Measurements from ENCODE around the gene TMEM86B.
"Not testable (repeated sequence)": the region's sequence is repeated elsewhere in the genome, so short reads cannot be mapped to it uniquely, and the experiment has no call there.

Gene TMEM86B

GRCh38 chr19:55225415-55225958 lies 3.1 kb downstream of the TMEM86B start:
- H3K27ac ChIP-seq = no peak overlapping the region
- no peak overlapping the region for H3K4me3 ChIP-seq

- not testable (repeated sequence) for H3K4me3 ChIP-seq, H3K27ac ChIP-seq
Measured at GRCh38 chr19:55224679-55225414, 3.7 kb downstream of the TMEM86B start.

- no peak overlapping the region for H3K4me3 ChIP-seq
- no peak overlapping the region for H3K27ac ChIP-seq
Measured at GRCh38 chr19:55224038-55224665, 4.4 kb downstream of the TMEM86B start.

DNA sequence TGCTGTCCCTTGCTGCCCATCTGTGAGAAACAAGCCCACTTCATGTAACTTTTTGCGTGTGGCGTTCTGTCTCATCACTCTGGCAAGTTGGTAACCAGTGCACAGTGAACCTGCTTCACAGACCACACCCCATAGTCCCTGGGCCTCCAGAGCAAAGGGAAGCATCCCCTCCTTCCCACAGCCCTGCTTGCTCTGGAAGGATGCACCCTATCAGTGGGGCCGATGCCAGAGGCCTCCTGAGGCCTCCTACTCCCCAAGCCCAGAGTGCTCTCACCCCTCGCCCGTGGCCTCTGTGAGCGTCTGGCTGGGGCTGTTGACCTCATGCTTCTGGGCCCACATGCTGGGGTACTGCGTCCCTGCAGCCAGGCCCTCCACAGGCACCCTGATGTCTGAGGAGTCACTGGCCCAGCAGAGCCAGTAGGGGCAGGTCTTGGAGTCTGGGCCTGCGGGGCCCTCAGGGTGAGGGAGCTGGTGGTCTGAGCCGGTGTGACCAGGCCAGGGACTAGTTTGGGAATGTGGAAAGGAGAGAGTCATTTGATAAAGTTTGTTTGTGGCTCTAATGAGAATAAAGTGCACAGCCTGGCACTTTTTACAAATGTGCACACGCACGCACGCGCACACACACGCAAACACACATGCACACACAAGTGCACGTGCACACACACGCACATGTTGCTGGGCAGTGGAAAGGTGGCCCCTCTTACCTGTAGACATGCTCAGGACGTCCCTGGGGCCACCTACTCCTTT lies 5.1 kb downstream of the TMEM86B start:
- no peak overlapping the region for H3K4me3 ChIP-seq
- H3K27ac ChIP-seq = no peak overlapping the region

GRCh38 chr19:55220525-55220924 lies 8.0 kb downstream of the TMEM86B start:
- no peak overlapping the region for H3K4me3 ChIP-seq

GRCh38 chr19:55216461-55217198 lies 11.9 kb downstream of the TMEM86B start:
- peak overlapping the region; percentile 20 to 39 (median 27) for H3K4me3 ChIP-seq
- H3K27ac ChIP-seq = peak overlapping the region in 18 of 21 experiments; percentile 20 to 85 (median 66)

More at GRCh38 chr19:55220525-55220924, 8.0 kb downstream of the TMEM86B start:
- no peak overlapping the region for H3K27ac ChIP-seq

DNA sequence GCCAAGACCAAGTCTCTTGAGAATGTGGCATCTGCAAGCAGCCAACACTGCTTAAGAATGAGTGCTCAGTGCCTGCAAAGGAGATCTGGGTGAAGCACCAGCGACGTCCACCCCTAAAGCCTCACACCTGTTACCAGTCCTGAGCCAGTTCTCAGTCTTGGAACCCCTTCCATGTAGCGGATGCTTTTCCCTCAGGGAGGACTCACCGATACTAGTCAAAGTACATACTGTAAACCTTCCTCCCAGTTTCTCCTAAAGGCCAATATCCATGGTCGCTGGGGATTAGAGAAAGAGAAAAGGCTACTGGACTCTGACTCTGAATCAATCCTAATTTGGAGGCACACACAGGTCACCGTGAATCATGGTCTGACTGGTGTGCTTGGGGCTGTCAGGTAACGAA lies 15.0 kb downstream of the TMEM86B start:
- no peak overlapping the region for H3K4me3 ChIP-seq

GRCh38 chr19:55212447-55212846 lies 16.1 kb downstream of the TMEM86B start:
- Histone ChIP-seq H3K4me3 (no peak overlapping the region), H3K27ac (no peak overlapping the region)

More for the DNA sequence above, 15.0 kb downstream of the TMEM86B start:
- H3K27ac ChIP-seq = no peak overlapping the region

GRCh38 chr19:55209693-55210472 lies 18.7 kb downstream of the TMEM86B start:
- peak overlapping the region in 2 of 21 experiments; percentile 3 to 6 for H3K27ac ChIP-seq
- H3K4me3 ChIP-seq = no peak overlapping the region

DNA sequence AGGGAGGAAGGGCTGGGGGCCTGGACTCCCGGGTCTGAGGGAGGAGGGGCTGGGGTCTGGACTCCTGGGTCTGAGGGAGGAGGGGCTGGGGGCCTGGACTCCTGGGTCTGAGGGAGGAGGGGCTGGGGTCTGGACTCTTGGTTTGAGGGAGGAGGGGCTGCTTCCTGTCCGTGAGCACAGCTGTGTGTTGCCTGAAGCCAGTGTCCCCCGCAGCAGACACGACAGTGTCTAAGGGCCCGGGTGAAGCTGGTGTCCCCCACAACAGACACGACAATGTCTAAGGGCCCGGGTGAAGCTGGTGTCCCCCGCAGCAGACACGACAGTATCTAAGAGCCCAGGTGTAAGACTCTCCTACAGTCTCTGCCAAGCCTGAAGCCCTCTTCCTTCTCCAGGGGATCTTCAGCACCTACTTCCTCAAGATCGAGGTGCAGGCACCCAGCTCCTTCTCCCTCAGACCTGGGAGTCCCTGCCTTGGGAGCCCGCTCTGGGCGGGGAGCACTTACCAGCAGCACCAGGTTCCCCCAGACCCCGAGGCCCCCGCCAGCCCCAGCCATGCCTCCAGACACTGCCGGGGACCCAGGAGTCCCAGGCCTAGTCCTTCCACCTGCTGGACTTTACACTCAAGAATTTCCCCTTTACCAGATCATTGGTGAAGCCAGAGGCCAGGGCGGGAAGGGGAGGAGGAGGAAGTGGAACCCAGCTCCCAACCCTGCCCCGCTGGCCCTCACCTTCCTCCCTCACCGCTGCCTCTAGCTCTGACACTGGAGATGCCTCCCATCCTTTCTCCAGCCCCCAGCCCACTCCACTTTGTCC lies 19.5 kb downstream of the TMEM86B start, which contains the start of gene PTPRH:
Gene PTPRH, minus strand, starts transcription at position 622 of the 813 bp plus-strand sequence. Its CDS starts 68 bp downstream, at position 554.
- H3K27ac ChIP-seq = peak within 1 kb of the TSS in 2 of 21 experiments; percentile 3 to 6
- H3K4me3 ChIP-seq = no peak within 1 kb of the TSS

GRCh38 chr19:55206664-55207500 lies 21.7 kb downstream of the TMEM86B start:
- Histone ChIP-seq H3K27ac (peak overlapping the region in 2 of 21 experiments; percentile 7 to 25), H3K4me3 (no peak overlapping the region)

GRCh38 chr19:55202199-55202598 lies 26.4 kb downstream of the TMEM86B start:
- H3K4me3 ChIP-seq, H3K27ac ChIP-seq: not testable (repeated sequence)

DNA sequence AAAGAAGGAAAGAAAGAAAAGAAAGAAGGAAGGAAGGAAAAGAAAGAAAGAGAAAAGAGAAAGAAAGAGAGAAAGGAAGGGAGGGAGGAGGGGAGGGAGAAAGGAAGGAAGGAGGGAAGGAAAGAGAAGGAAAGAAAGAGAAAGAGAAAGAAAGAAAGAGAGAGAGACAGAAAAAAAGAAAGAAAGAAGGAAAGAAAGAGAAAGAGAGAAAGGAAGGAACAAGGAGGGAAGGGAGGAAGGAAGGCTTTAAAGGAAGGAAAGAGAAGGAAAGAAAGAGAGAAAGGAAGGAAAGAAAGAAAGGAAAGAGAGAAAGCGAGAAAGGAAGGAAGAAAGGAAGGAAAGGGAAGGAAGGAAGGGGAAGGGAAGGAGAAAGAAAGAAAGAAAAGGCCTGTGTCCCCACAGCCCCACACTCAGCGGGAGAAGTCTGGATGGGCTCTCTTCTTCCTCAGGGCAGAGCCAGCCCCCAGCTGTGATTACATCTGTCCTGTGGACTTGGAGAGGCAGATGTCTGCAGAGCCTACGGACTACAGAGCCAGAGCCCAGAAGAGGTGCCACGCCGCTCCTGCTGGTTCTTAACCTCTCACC lies 28.9 kb downstream of the TMEM86B start:
- H3K4me3 ChIP-seq = no peak overlapping the region
- no peak overlapping the region for H3K27ac ChIP-seq

GRCh38 chr19:55198651-55199050 lies 29.9 kb downstream of the TMEM86B start:
- no peak overlapping the region for H3K4me3 ChIP-seq

DNA sequence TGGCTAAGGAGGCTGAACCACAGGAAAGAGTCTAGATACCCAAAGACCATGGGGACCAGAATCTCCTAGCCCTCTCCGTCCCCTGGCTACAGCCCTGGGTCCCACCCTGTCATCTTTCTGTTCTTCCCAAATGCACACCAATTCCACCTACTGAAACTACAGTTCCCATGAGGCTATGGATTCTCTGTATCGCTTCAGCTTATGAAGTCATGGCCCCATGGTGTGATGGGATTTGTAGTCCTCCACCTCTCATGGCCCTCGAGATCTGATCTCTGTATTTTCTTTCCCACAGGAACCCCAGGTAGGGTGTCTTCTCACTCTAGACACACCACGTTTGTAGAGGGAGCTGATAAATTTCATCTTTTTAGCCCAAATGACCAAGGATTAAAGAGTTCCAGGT lies 31.0 kb downstream of the TMEM86B start:
- Histone ChIP-seq H3K27ac (no peak overlapping the region), H3K4me3 (no peak overlapping the region)

More at GRCh38 chr19:55198651-55199050, 29.9 kb downstream of the TMEM86B start:
- H3K27ac ChIP-seq = no peak overlapping the region

- Histone ChIP-seq H3K4me3 (no peak overlapping the region), H3K27ac (no peak overlapping the region)
Measured at GRCh38 chr19:55196803-55197202, 31.8 kb downstream of the TMEM86B start.

DNA sequence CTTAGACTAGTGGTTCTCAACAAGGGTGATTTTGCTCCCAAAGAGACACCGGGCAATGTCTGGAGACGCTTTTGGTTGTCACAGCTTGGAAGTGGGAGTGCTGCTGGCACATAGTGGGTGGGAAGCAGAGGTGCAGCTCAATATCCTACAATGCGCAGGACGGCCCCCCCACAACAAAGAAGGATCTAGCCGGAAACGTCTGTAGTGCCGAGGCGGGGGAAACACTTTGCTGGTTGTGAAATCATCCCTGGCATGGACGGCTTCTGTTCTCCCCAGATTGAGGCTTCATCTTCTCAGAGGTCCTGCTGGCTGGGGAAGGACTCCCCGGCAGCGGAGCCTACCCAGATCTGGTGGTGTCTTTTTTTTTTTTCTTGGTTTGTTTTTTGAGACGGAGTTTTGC lies 35.1 kb downstream of the TMEM86B start:
- Histone ChIP-seq H3K27ac (no peak overlapping the region), H3K4me3 (no peak overlapping the region)
